Measurements from ENCODE around the gene WNT9A.
A peak's percentile ranks its signal among the peaks of the same experiment; 100 is the strongest.

The WNT9A gene

GRCh38 chr1:227939791-227940771 lies 7.7 kb downstream of the WNT9A start:
- DNase-seq = no peak

- DNase-seq = no peak
Observed at GRCh38 chr1:227938911-227939790, 8.6 kb downstream of the WNT9A start.

GRCh38 chr1:227938276-227938675 lies 9.5 kb downstream of the WNT9A start:
- DNase-seq = no peak

- no peak for DNase-seq
Observed at GRCh38 chr1:227937838-227938145, 9.9 kb downstream of the WNT9A start.

- DNase-seq = no peak
Observed at GRCh38 chr1:227937031-227937837, 10.5 kb downstream of the WNT9A start.

GRCh38 chr1:227935826-227936225 lies 11.9 kb downstream of the WNT9A start:
- DNase-seq = no peak

- DNase-seq = peak; percentile 85
Observed at GRCh38 chr1:227934476-227935313, 13.0 kb downstream of the WNT9A start.

GRCh38 chr1:227929751-227930472 lies 17.8 kb downstream of the WNT9A start:
- no peak for DNase-seq

GRCh38 chr1:227928811-227929375 lies 18.8 kb downstream of the WNT9A start:
- no peak for DNase-seq

- no peak for DNase-seq
Observed at GRCh38 chr1:227927971-227928741, 19.6 kb downstream of the WNT9A start.

- DNase-seq = no peak
Observed at GRCh38 chr1:227926896-227927885, 20.5 kb downstream of the WNT9A start.

GRCh38 chr1:227926216-227926791 lies 21.4 kb downstream of the WNT9A start:
- no peak for DNase-seq

- DNase-seq = no peak
Observed at GRCh38 chr1:227925582-227926198, 22.0 kb downstream of the WNT9A start.

GRCh38 chr1:227924833-227925574 lies 22.7 kb downstream of the WNT9A start:
- no peak for DNase-seq

GRCh38 chr1:227924168-227924832 lies 23.4 kb downstream of the WNT9A start:
- DNase-seq = no peak

- DNase-seq = no peak
Observed at GRCh38 chr1:227923353-227924167, 24.2 kb downstream of the WNT9A start.
